Activated CD8-positive, alpha-beta memory T cell treated with anti-CD3 and anti-CD28 coated beads, Interleukin-2, amount 10 ng/mL, durations not matched to agents 7 days and 5 days (primary cell): ENCODE measurements around the gene MASP2. TPM values are rescaled to one million over a fixed set of nuclear protein-coding genes. Genes with fewer than 3 reads are reported as not detected.
"Not testable (repeated sequence)": the region's sequence is repeated elsewhere in the genome, so short reads cannot be mapped to it uniquely, and the experiment has no call there.

Experiments
- ATAC-seq: fragments of 150-1000 bp; cut with Tn5 transposase; one replicate; pipeline ENCODE4 v1.10.0; 2021; ENCODE audit warnings: moderate library complexity
- CTCF ChIA-PET: fragments of 350-600 bp; sonication (Branson Sonifier 250); formaldehyde crosslinking; loops from one replicate; lab custom pipeline; 2021; ENCODE audit warnings: antibody characterized with exemption; lab: Charles Lee
- DNase-seq: peaks from one replicate; pipeline ENCODE4 v3.0.0-alpha.2; 2020
- H3K27ac Mint-ChIP-seq: one replicate; pipeline ENCODE4 v1.8.0; 2021; ENCODE audit warnings: mild to moderate bottlenecking, mixed read lengths
- H3K27me3 Mint-ChIP-seq: one replicate; pipeline ENCODE4 v1.8.0; 2021; ENCODE audit warnings: mixed read lengths
- H3K36me3 Mint-ChIP-seq: one replicate; pipeline ENCODE4 v1.8.0; 2021; ENCODE audit warnings: mild to moderate bottlenecking, mixed read lengths
- H3K4me1 Mint-ChIP-seq: one replicate; pipeline ENCODE4 v1.8.0; 2021; ENCODE audit warnings: mixed read lengths
- H3K4me3 Mint-ChIP-seq: one replicate; pipeline ENCODE4 v1.8.0; 2021; ENCODE audit warnings: mild to moderate bottlenecking, moderate library complexity, mixed read lengths
- H3K9me3 Mint-ChIP-seq: one replicate; pipeline ENCODE4 v1.8.0; 2022; ENCODE audit warnings: low read depth, mixed read lengths
- total RNA-seq, 2 experiments: library from RNA; stranded (reverse); gene quantifications; one replicate each; pipeline ENCODE4 v1.2.3, GENCODE V29; 2021

The MASP2 gene
- total RNA-seq, 2 experiments from 2014 or later: not detected

DNA sequence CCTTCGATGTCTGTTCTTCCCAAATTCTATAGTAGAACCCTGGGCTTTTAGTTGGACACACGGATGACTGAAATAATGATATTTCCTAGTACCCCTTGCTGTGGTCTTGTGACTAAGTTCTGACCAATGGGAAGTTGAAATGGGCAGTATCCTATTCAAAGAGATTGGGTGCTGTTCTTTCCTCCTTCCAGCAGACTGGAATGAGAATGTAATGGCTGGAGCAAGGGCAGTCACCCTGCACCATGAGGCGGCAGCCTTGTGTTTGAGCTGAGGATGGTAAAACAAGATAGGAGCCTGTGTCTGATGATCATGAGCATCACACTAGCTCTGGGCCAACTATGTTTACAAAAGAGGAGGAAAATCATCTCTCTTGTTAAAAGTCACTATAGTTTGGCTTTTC is 17.9 kb upstream of the MASP2 start:
- no peak overlapping the region for H3K27ac Mint-ChIP-seq
- H3K36me3 Mint-ChIP-seq: peaks cover 53% of the 10 kb centered on the region
- DNase-seq: no peak
- H3K4me1 Mint-ChIP-seq: peaks cover 54% of the 10 kb centered on the region
- no peak overlapping the region for H3K4me3 Mint-ChIP-seq
- H3K9me3 Mint-ChIP-seq: no peaks in the 10 kb centered on the region
- CTCF ChIA-PET: interaction anchor here (6.8 kb wide), 1 partner anchor 27 kb away, joined by 75 read pairs; no protein-coding TSS in a partner anchor
- no peaks in the 10 kb centered on the region for H3K27me3 Mint-ChIP-seq
- no peak for ATAC-seq

DNA sequence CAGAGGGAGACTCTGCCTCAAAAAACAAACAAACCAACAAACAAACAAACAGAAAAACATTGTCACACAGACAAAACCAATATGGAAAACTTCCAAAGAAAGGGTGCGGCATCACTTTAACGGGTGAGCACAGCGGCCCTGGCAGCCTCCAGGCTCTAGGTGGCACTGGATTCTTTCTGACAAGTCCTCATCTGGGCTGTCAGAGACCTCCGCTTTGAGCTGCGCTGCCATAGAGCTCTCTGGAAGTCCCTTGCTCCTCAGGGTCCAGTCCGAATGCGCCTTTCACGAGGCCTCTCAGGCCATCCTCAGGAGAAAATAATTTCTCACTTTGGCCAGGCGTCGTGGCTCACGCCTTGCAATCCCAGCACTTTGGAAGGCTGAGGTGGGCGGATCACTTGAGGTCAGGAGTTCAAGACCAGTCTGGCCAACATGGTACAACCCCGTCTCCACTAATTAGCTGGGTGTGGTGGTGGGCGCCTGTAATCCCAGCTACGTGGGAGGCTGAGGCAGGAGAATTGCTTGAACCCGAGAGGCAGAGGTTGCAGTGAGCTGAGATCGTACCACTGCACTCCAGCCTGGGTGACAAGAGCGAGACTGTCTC is 17.0 kb upstream of the MASP2 start:
- H3K4me1 Mint-ChIP-seq: peaks cover 47% of the 10 kb centered on the region
- DNase-seq, H3K9me3 Mint-ChIP-seq, ATAC-seq, H3K4me3 Mint-ChIP-seq, H3K27me3 Mint-ChIP-seq, H3K27ac Mint-ChIP-seq: not testable (repeated sequence)
- CTCF ChIA-PET: interaction anchor here (1.3 to 6.8 kb wide), 3 partner anchors 26 to 198 kb away, joined by 3 to 75 read pairs (median 4); partner anchors contain the start of gene MTOR
- peaks cover 44% of the 10 kb centered on the region for H3K36me3 Mint-ChIP-seq

DNA sequence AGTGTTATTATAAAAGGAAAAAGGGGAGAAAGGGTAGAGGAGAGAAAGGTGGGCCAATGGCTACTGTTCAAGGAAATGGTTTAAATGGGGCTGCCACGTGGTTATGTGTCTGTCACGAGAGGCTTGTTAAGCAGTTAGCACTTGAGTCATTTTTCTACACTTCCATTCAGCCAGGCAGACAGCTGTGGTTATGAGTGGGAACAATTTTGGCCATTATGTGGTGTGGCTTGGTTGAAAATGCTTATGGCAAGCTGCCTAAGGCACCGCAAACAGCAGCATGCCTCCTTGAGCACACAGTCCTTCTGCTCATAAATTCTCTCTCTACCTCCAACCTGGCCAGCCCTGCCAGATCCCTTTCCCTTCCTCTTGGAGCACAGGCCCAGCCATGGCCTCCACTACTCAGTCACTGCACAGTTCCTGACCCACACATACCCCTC is 15.9 kb upstream of the MASP2 start:
- CTCF ChIA-PET: interaction anchor here (0.6 to 6.8 kb wide), 6 partner anchors 11 to 199 kb away, joined by 3 to 75 read pairs (median 4); partner anchors contain the start of gene MTOR
- peak overlapping the region; percentile 31 for H3K4me3 Mint-ChIP-seq
- H3K36me3 Mint-ChIP-seq: peaks cover 38% of the 10 kb centered on the region
- peak; percentile 92 for DNase-seq
- H3K27me3 Mint-ChIP-seq: no peaks in the 10 kb centered on the region
- no peaks in the 10 kb centered on the region for H3K9me3 Mint-ChIP-seq
- peak; percentile 8 for ATAC-seq
- H3K27ac Mint-ChIP-seq: peak overlapping the region; percentile 93
- H3K4me1 Mint-ChIP-seq: peaks cover 55% of the 10 kb centered on the region

DNA sequence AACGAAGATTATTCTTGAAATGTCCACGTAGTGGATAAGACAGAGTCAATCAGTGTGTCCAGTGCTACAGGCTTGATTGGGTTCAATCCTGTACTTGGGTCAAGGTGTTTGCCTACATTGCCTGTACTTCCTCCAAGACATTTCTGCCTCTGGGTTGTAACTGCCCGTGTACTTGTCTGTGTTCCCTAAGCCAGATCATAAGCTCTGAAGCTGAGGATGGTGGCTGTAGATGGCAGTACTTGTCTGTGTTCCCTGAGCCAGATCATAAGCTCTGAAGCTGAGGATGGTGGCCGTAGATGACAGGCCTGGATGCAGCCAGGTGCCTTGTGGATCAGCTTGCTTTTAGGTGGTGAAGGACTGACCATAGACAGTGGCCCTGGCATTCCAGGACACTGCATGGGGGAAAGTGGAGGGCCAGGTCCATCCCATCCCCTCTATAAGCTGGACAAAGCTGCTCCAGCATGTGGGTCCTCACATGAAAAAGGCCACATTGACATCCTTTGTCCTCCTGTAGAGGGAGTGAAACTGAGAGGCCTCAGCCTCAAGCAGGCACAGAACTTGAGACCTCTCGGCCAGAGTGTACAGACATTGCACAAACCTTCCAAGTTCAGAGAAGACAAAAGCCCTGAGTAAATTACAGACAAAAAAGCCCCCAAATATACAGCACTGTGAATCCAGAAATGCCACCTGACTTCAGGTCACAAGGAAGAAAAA is 14.8 kb upstream of the MASP2 start:
- Mint-ChIP-seq H3K4me3 (no peak overlapping the region), H3K27ac (peak overlapping the region; percentile 93), H3K36me3 (peaks cover 34% of the 10 kb centered on the region), H3K9me3 (no peaks in the 10 kb centered on the region), H3K4me1 (peaks cover 61% of the 10 kb centered on the region), H3K27me3 (no peaks in the 10 kb centered on the region)
- ATAC-seq (no peak), DNase-seq (no peak)
- CTCF ChIA-PET: interaction anchor here (0.9 to 6.8 kb wide), 9 partner anchors 11 to 589 kb away, joined by 3 to 75 read pairs (median 4); partner anchors contain the start of gene EXOSC10

DNA sequence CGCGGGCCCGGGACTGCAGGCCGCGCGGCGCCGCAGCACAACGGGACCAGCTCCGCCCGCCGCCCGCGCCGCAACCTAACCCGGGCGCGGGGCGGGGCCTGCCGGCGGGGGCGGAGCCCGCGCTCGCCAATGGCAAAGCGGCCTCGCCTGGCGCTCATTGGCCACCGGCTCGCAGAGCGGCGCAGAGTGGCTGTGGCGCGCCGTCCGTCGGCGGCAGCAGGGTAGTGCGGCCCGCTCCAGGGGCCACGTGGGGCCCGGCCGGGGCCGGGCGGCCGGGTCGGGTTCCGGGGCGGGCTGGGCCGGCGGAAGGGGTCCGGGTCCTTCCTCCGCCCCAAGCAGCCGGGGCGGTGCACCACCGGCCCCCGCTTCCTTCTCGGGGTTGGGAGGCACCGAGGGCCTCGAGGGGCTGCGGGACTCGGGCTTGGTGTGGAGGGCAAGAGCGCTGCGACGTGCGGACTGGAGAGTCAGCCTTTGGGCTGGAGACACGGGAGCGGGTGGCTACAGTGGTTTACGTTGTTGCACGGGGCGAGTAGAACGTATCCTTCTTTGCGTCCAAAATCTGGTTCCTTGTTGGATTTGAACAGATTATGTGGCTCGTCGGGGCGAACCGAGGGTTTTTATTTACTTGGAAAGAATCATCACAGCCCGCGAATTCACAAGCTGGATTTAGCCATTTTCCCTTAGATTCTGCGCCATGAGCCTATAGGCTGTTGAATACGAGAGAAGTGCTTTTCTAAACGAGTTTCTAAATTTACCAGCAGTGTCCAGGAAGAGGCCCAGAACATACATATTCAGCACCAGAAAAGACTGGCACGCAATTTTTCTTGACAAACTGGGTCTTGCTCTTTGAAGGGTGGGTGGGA is 13.2 kb upstream of the MASP2 start, which contains the start of gene SRM:
SRM (minus strand) TSS at position 51 of the 863 bp plus-strand sequence. CDS start 75 bp downstream, outside the sequence.
- H3K9me3 Mint-ChIP-seq: no peaks in the 10 kb centered on the region
- H3K4me1 Mint-ChIP-seq: peaks cover 61% of the 10 kb centered on the region
- H3K27me3 Mint-ChIP-seq: no peaks in the 10 kb centered on the region
- peak within 1 kb of the TSS; percentile 93 for H3K27ac Mint-ChIP-seq
- peaks cover 22% of the 10 kb centered on the region for H3K36me3 Mint-ChIP-seq
- peak within 1 kb of the TSS; percentile 90 for H3K4me3 Mint-ChIP-seq
- CTCF ChIA-PET: interaction anchor here (0.6 to 6.8 kb wide), 13 partner anchors 9 to 590 kb away, joined by 3 to 75 read pairs (median 4); partner anchors contain the start of gene EXOSC10
- DNase-seq (peak; percentile 92), ATAC-seq (peak; percentile 94)

DNA sequence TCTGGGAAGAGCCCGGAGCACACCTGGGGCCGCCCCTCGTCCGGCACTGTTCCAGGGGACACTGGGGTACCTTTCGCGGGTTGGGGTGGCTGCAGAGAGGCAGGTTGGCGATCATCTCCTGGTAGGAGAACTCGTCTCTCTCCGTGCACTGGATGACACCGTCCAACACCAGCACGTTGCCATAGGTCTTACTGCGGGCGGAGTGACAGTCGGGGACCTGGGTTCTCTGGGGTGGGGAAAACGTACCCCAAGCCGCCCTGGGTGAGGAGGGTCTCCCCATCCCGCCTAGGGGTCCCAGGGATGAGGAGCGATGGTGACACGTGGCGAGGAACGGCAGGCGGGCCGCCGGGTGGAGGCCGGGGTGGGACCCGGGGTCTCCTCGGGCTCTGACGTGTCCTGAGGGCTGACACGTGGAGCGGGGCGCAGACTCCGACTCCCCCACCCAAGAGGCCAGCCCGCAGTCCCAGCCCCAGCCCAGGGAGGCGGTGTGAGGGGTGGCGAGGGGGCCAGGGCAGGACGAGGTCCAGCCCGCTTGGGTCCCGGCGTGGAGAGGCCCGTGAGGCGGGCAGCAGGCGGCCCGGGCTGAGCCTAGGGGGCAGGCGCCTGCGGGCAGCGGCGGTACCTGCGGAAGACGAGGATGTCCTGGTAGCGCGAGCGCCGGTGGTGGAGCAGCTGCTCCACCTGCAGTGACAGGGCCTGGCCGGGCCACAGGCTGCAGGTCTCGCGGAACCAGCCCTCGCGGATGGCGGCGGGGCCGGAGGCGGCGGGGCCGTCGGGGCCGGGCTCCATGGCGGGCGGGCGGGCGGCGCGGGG is 12.3 kb upstream of the MASP2 start:
- Mint-ChIP-seq H3K4me3 (peak overlapping the region; percentile 90), H3K27me3 (no peaks in the 10 kb centered on the region), H3K36me3 (peaks cover 19% of the 10 kb centered on the region), H3K9me3 (no peaks in the 10 kb centered on the region), H3K4me1 (peaks cover 57% of the 10 kb centered on the region), H3K27ac (peak overlapping the region; percentile 78)
- CTCF ChIA-PET: interaction anchor here (0.6 to 6.8 kb wide), 3 partner anchors 8 to 24 kb away, joined by 3 to 75 read pairs (median 3); no protein-coding TSS in a partner anchor
- no peak for DNase-seq
- ATAC-seq: no peak

DNA sequence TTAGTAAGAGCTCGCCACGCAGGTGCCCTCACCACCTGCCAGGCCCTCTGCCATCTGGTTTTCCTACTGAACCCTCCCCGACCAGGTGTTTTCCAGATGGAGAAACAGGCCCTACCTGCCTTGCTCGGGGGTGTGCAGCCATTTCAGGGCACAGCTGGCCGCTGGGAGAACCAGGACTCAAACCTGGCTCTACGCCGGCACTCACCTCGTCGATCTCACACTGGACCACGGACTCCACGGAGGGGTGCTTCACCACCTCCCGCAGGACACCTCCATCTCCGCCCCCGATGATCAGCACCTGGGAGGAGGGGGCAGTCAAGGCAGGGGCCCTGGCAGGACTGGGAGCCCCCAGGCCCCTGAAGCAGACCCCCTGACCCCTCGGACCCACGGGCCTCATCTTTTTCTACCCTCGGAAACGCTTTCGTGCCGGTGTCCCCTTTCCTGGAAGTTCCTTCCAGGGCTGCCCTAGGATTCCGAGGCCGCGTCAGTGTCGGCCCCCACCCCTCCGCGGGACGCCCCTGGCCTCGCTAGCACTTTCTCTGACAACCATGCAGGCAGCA is 11.6 kb upstream of the MASP2 start:
- peaks cover 53% of the 10 kb centered on the region for H3K4me1 Mint-ChIP-seq
- ATAC-seq (no peak), DNase-seq (no peak)
- H3K9me3 Mint-ChIP-seq: no peaks in the 10 kb centered on the region
- H3K36me3 Mint-ChIP-seq: peaks cover 18% of the 10 kb centered on the region
- peak overlapping the region; percentile 78 for H3K27ac Mint-ChIP-seq
- peak overlapping the region; percentile 90 for H3K4me3 Mint-ChIP-seq
- no peaks in the 10 kb centered on the region for H3K27me3 Mint-ChIP-seq
- CTCF ChIA-PET: interaction anchor here (0.8 to 2.6 kb wide), 2 partner anchors 21 to 583 kb away, joined by 3 to 17 read pairs; no protein-coding TSS in a partner anchor

DNA sequence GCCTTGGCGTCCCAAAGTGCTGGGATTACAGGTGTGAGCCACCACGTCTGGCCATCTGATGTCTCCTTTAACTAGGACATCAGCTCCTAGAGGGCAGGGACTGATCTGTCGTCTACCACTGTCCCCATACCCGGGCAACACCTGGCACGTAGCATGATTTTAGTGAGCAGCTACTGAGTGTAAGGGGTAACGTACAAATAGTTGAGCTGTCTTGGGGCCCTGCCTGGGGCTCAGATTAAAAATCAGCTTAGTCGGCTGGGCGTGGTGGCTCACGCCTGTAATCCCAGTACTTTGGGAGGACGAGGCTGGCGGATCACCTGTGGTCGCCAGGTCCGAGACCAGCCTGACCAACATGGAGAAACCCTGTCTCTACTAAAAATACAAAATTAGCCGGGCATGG is 11.0 kb upstream of the MASP2 start:
- Mint-ChIP-seq H3K4me1 (peaks cover 46% of the 10 kb centered on the region), H3K27ac (no peak overlapping the region), H3K4me3 (peak overlapping the region; percentile 90), H3K27me3 (no peaks in the 10 kb centered on the region), H3K9me3 (no peaks in the 10 kb centered on the region), H3K36me3 (peaks cover 16% of the 10 kb centered on the region)
- CTCF ChIA-PET: interaction anchor here (0.8 to 2.6 kb wide), 2 partner anchors 20 to 584 kb away, joined by 3 to 17 read pairs; no protein-coding TSS in a partner anchor
- DNase-seq: no peak
- ATAC-seq: no peak

DNA sequence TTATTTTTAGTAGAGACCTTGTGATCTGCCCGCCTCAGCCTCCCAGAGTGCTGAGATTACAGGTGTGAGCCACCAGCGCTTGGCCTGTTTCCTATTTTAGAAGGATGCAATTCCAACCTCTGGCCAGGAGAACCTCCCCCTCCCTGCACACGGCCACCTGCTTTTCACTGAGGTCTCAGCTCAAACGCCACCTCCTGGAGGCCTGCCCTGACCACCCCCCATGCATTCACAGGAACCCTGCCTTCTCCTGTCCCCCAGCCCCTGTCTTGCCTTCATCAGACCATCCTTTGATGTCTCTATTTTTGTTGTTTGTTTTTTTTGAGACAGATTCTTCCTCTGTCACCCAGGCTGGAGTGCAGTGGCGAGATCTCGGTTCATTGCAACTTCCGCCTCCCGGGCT is 10.4 kb upstream of the MASP2 start:
- Mint-ChIP-seq H3K27me3 (no peaks in the 10 kb centered on the region), H3K4me1 (peaks cover 42% of the 10 kb centered on the region), H3K4me3 (no peak overlapping the region), H3K9me3 (no peaks in the 10 kb centered on the region), H3K27ac (no peak overlapping the region), H3K36me3 (peaks cover 12% of the 10 kb centered on the region)
- no peak for DNase-seq
- ATAC-seq: no peak
- CTCF ChIA-PET: interaction anchor here (2.6 kb wide), 1 partner anchor 20 kb away, joined by 17 read pairs; no protein-coding TSS in a partner anchor

DNA sequence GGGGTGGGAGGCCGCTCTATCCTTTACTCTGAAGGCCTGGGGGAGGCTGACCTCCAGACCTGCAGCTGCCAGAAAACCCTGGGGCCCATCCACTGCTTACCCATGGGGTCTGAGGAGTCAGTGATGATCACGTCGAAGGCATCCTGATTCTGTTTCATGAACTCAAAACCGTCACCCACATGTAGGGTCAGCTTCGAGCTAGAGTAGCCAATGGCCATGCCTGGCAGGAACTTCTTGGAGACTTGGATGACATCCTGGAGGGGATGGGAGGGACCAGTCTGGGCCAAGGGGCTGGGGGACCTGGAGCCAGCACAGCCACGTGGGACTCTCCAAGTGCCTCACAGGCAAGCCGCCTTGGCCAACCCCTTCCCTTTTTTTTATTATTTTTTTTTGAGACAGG is 9.5 kb upstream of the MASP2 start:
- H3K4me3 Mint-ChIP-seq: no peak overlapping the region
- CTCF ChIA-PET: interaction anchor here (2.6 kb wide), 1 partner anchor 19 kb away, joined by 17 read pairs; no protein-coding TSS in a partner anchor
- no peak for DNase-seq
- H3K27ac Mint-ChIP-seq: no peak overlapping the region
- no peaks in the 10 kb centered on the region for H3K9me3 Mint-ChIP-seq
- peaks cover 9% of the 10 kb centered on the region for H3K36me3 Mint-ChIP-seq
- ATAC-seq: no peak
- peaks cover 41% of the 10 kb centered on the region for H3K4me1 Mint-ChIP-seq
- H3K27me3 Mint-ChIP-seq: no peaks in the 10 kb centered on the region

DNA sequence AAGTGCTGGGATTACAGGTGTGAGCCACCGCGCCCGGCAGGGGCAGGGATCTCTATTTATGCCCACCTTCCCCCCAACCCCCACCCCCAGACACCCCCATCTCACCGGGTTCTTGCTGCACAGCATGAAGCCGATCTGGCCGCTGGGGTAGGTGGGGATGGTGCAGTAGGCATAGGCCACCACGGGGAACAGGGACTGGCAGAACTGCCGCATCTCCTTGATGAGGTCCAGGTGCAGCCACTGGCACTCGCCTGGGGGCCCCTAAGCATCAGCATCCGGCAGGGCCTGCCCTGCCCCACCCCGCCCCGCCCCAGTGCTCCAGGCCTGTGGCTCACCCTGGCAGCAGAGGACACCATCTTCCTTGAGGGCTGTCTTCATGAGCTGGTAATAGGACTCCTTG is 8.6 kb upstream of the MASP2 start:
- Mint-ChIP-seq H3K4me3 (no peak overlapping the region), H3K4me1 (peaks cover 38% of the 10 kb centered on the region), H3K27ac (no peak overlapping the region), H3K9me3 (no peaks in the 10 kb centered on the region), H3K36me3 (peaks cover 9% of the 10 kb centered on the region), H3K27me3 (no peaks in the 10 kb centered on the region)
- CTCF ChIA-PET: interaction anchor here (0.7 kb wide), 1 partner anchor 18 kb away, joined by 3 read pairs; no protein-coding TSS in a partner anchor
- ATAC-seq (no peak), DNase-seq (no peak)

DNA sequence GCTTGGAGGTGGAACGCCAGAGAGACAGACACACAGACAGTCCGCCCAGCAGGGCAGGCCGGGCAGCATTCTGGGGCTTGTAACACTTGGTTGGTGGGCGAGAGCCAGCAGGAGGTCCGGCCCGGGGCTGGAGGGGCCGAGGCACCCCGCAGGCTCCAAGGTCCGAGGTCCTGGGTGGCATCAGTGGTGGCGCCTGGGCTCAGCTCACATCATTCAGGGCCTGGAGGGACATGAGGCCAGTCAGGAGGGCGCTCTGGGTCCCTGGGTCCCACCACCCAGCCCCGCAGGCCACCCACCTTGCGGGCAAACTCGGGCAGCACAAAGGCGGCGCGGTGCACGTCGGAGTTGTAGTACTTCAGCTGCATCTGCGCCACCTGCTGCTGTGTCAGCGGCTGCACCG is 7.6 kb upstream of the MASP2 start:
- Mint-ChIP-seq H3K4me3 (no peak overlapping the region), H3K4me1 (peaks cover 32% of the 10 kb centered on the region), H3K9me3 (no peaks in the 10 kb centered on the region), H3K27me3 (no peaks in the 10 kb centered on the region), H3K27ac (no peak overlapping the region), H3K36me3 (peaks cover 9% of the 10 kb centered on the region)
- ATAC-seq (no peak), DNase-seq (no peak)
- CTCF ChIA-PET: no interaction called here
